HepG2 (cell line): ENCODE data around the gene PSMB8. TPM values are rescaled to one million over a fixed set of nuclear protein-coding genes. Genes with fewer than 3 reads are reported as not detected.
A peak's percentile ranks its signal among the peaks of the same experiment; 100 is the strongest.

Experiments used
- AHR ChIP-seq: IDR thresholded peaks from 2 replicates; pipeline ENCODE4 v1.6.1; 2018; ENCODE audit warnings: missing genetic modification reagents, missing compliant biosample characterization
- ARID2 ChIP-seq: sonication (generic); formaldehyde crosslinking; IDR thresholded peaks from 2 replicates; pipeline ENCODE4 v1.8.1; 2022; ENCODE audit warnings: mild to moderate bottlenecking, missing genetic modification reagents, borderline replicate concordance
- ATF1 ChIP-seq: IDR thresholded peaks from 2 replicates; pipeline ENCODE4 v1.6.1; 2016; ENCODE audit warnings: mild to moderate bottlenecking, control low read depth
- BORCS8-MEF2B ChIP-seq: sonication (generic); formaldehyde crosslinking; IDR thresholded peaks from 2 replicates; pipeline ENCODE4 v1.8.0; 2022; ENCODE audit warnings: mild to moderate bottlenecking, missing genetic modification reagents
- DMAP1 ChIP-seq: IDR thresholded peaks from 2 replicates; pipeline ENCODE4 v1.6.1; 2016
- FOSL2 ChIP-seq: sonication (generic); formaldehyde crosslinking; IDR thresholded peaks from 2 replicates; pipeline ENCODE4 v1.4.0; 2020; ENCODE audit warnings: missing genetic modification reagents
- FOXK1 ChIP-seq: sonication (generic); formaldehyde crosslinking; IDR thresholded peaks from 2 replicates; pipeline ENCODE4 v1.4.0; 2020; ENCODE audit warnings: low read depth, missing genetic modification reagents, borderline replicate concordance
- KAT8 ChIP-seq: IDR thresholded peaks from 2 replicates; pipeline ENCODE4 v1.6.1; 2016; ENCODE audit warnings: missing genetic modification reagents, missing compliant biosample characterization
- KDM3A ChIP-seq: IDR thresholded peaks from 2 replicates; pipeline ENCODE4 v1.6.1; 2018; ENCODE audit warnings: low read depth, missing compliant biosample characterization
- KLF6 ChIP-seq: IDR thresholded peaks from 2 replicates; pipeline ENCODE4 v1.8.0; 2016; ENCODE audit warnings: missing biosample characterization, missing genetic modification reagents
- NRL ChIP-seq: sonication (generic); formaldehyde crosslinking; IDR thresholded peaks from 2 replicates; pipeline ENCODE4 v1.5.0; 2020; ENCODE audit warnings: missing genetic modification reagents, mild to moderate bottlenecking, moderate library complexity, borderline replicate concordance
- SALL1 ChIP-seq: sonication (generic); formaldehyde crosslinking; IDR thresholded peaks from 2 replicates; pipeline ENCODE4 v1.8.0; 2022; ENCODE audit warnings: mild to moderate bottlenecking, missing genetic modification reagents
- TSC22D2 ChIP-seq: sonication (generic); formaldehyde crosslinking; IDR thresholded peaks from 2 replicates; pipeline ENCODE4 v1.5.1; 2020; ENCODE audit warnings: missing genetic modification reagents, mild to moderate bottlenecking, borderline replicate concordance
- ZBTB40 ChIP-seq, 2 experiments: fragments of 450-650 bp in 1 of 2; sonication (generic) in 1 of 2; formaldehyde crosslinking in 1 of 2; IDR thresholded peaks; 2 replicates each; pipeline versions ENCODE4 v1.6.1 to v1.8.0; 2016 to 2022; ENCODE audit warnings: antibody characterized with exemption in 1 of 2, mild to moderate bottlenecking in 1 of 2, missing genetic modification reagents in 1 of 2
- ZC3H13 ChIP-seq: sonication (generic); formaldehyde crosslinking; IDR thresholded peaks from 2 replicates; pipeline ENCODE4 v1.8.1; 2023; ENCODE audit warnings: mild to moderate bottlenecking, missing genetic modification reagents, moderate library complexity
- ZNF558 ChIP-seq: sonication (generic); formaldehyde crosslinking; IDR thresholded peaks from 2 replicates; pipeline ENCODE4 v1.9.0; 2022; ENCODE audit warnings: mild to moderate bottlenecking, missing genetic modification reagents, borderline replicate concordance
- ZNF619 ChIP-seq: sonication (generic); formaldehyde crosslinking; IDR thresholded peaks from 2 replicates; pipeline ENCODE4 v1.4.0; 2020; ENCODE audit warnings: mild to moderate bottlenecking, missing genetic modification reagents
- ZNF761 ChIP-seq: sonication (generic); formaldehyde crosslinking; conservative IDR thresholded peaks from 2 replicates; pipeline ENCODE4 v1.4.0; 2020; ENCODE audit warnings: mild to moderate bottlenecking, missing genetic modification reagents
- ZNF782 ChIP-seq: sonication (generic); formaldehyde crosslinking; IDR thresholded peaks from 2 replicates; pipeline ENCODE4 v1.4.0; 2020; ENCODE audit warnings: missing genetic modification reagents, mild to moderate bottlenecking, borderline replicate concordance
- ZNF891 ChIP-seq: sonication (generic); formaldehyde crosslinking; IDR thresholded peaks from 2 replicates; pipeline ENCODE4 v1.5.0; 2020; ENCODE audit warnings: mild to moderate bottlenecking, missing genetic modification reagents
- polyA plus RNA-seq, 8 experiments: library from polyadenylated mRNA; depleted of rRNA in 3 of 8; stranded (reverse) in 7 of 8; unstranded in 1 of 8; fragments of >200 nt; fragmentation: Illumina TruSeq in 4 of 8; extraction: Trizol in 4 of 8; gene quantifications; 2 replicates each; pipeline versions ENCODE4 v1.2.1 to v1.2.3, GENCODE V29; 2011 to 2016; ENCODE audit warnings: low read depth in 4 of 8, missing spikeins in 1 of 8, mixed read lengths in 1 of 8; ENCODE audit not compliant: insufficient read depth in 1 of 8
- total RNA-seq, 5 experiments: library from RNA; depleted of rRNA; stranded (reverse); fragments of >200 nt; fragmentation: Illumina TruSeq; extraction: Trizol; gene quantifications; 2 replicates each; pipeline ENCODE4 v1.2.3, GENCODE V29; 2016; ENCODE audit warnings: low read depth in 1 of 5
- TF ChIP-seq, protein P1 (sequence below): sonication (generic); formaldehyde crosslinking; IDR thresholded peaks from 2 replicates; pipeline ENCODE4 v1.5.1; 2020; ENCODE audit warnings: missing genetic modification reagents, mild to moderate bottlenecking, borderline replicate concordance

Gene PSMB8
- total and polyA plus RNA-seq, 2 of the 13 experiments (the other 11 are each of a cell fraction or from before 2014, with no cell fraction given): 30.7 to 64.7 TPM

GRCh38 chr6:32843331-32843978 is 392 bp downstream of the PSMB8 start (continued):
- TF ChIP-seq ZBTB40 (IDR thresholded peaks at IDR 0.05) (no peak), ZBTB40 (CRISPR knock-in tag; IDR thresholded peaks at IDR 0.05) (peak; percentile 66), ZNF558 (CRISPR knock-in tag) (0 out of 2 replicates have a peak, but pooled peaks have one; percentile 31), ARID2 (no peak), ZNF619 (CRISPR knock-in tag) (peak; percentile 74; the same call in 1 of the 2 replicates), TSC22D2 (0 out of 2 replicates have a peak, but pooled peaks have one; percentile 44), ATF1 (no peak), ZNF891 (CRISPR knock-in tag) (0 out of 2 replicates have a peak, but pooled peaks have one; percentile 39), FOSL2 (CRISPR knock-in tag) (0 out of 2 replicates have a peak, but pooled peaks have one; percentile 0), ZNF782 (peak; percentile 42; the same call in 1 of the 2 replicates), BORCS8-MEF2B (CRISPR knock-in tag) (no peak), NRL (CRISPR knock-in tag) (0 out of 2 replicates have a peak, but pooled peaks have one; percentile 13), ZNF761 (CRISPR knock-in tag) (0 out of 2 replicates have a peak, but pooled peaks have one; percentile 5), ZC3H13 (no peak), KAT8 (CRISPR knock-in tag) (peak; percentile 7; the same call in 1 of the 2 replicates), KLF6 (CRISPR knock-in tag) (no peak), FOXK1 (CRISPR knock-in tag) (no peak), DMAP1 (CRISPR knock-in tag) (0 out of 2 replicates have a peak, but pooled peaks have one; percentile 6), SALL1 (CRISPR knock-in tag) (peak; percentile 38), AHR (CRISPR knock-in tag) (no peak), KDM3A (CRISPR knock-in tag) (0 out of 2 replicates have a peak, but pooled peaks have one; percentile 45)
- TF ChIP-seq, protein P1, sequence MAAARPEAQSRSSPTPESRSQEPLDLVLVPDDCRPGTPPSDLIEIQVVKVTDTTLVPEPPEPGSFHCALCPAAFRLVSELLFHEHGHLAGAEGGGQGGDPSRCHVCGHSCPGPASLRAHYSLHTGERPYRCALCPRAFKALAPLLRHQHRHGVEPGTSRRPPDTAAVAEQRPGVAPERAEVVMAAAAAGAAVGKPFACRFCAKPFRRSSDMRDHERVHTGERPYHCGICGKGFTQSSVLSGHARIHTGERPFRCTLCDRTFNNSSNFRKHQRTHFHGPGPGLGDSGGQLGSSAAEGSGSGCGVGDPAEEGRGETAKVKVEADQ (CRISPR knock-in tag): 0 out of 2 replicates have a peak, but pooled peaks have one; percentile 23
